NCI-H1092 (cell line): ENCODE results near the gene AMBRA1.
A peak's percentile ranks its signal among the peaks of the same experiment; 100 is the strongest.

ENCODE experiments used
- DNase-seq: peaks from one replicate; lab custom pipeline; 2025; lab: John Stamatoyannopoulos, UW

Gene AMBRA1

DNA sequence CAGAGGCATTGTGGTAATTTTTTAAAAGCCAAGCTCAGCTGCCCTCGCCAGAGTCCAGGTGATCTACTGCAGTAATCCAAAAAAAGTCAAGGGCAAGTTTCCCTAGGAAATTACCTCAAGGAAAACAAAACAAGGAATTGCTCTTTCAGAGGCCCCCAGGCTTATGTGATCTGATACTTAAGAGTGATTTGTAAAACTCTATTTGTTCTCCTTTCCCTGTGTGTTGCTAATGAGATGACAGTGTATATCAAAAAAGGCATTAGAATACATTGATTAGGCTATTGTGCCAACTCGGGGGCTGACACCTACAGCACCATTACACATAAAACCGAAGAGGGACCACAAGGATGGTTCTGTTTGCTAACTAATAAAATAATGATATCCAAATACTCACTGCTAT lies 157.7 kb downstream of the AMBRA1 start:
- DNase-seq, result peak; percentile 55

DNA sequence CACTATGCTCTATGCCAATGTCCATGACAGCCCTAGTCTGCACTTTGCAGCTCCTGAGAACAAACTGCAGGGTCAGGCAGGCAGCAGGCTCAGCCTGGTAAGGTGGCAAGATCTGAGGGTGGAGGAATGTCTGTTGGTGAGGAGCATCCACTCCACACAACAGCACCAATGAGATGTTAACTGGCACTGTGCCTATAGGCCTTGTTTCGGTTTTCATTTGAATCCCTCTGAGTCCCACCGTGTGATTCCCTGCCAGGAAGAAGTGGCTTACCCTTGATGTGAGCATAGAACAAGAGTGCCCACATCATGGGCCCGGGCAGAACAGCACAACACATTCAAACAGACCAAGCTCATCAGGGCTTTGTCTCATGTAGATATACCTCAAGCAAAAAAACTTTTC lies 158.1 kb downstream of the AMBRA1 start:
- peak; percentile 59 for DNase-seq

- no peak for DNase-seq
Measured at GRCh38 chr11:46431211-46431610, 162.6 kb downstream of the AMBRA1 start.

DNA sequence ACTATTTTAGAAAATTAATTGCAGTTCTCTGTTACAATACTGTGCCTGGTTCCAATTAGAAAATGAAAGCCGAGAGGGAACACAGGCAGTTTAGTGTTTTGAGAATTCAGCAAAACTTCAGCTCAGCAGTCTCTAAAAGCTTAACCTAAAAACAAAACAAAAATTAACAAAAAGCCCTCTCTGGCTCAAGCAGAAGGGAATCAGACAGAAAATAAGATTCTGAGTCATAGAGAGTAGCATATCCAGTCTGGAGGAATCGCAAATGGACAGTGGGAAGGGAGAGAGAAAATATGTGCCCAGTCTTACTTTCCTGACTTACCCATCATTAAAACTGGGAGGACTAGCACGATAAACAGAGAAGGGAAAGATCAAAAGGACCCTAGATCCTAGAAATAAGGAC lies 164.1 kb downstream of the AMBRA1 start:
- DNase-seq, result no peak

- DNase-seq, result no peak
Measured at GRCh38 chr11:46427364-46427763, 166.5 kb downstream of the AMBRA1 start.

GRCh38 chr11:46426233-46426991 lies 167.4 kb downstream of the AMBRA1 start:
- DNase-seq, result no peak

GRCh38 chr11:46422588-46422987 lies 171.2 kb downstream of the AMBRA1 start:
- no peak for DNase-seq

GRCh38 chr11:46421257-46421880 lies 172.5 kb downstream of the AMBRA1 start:
- no peak for DNase-seq

DNA sequence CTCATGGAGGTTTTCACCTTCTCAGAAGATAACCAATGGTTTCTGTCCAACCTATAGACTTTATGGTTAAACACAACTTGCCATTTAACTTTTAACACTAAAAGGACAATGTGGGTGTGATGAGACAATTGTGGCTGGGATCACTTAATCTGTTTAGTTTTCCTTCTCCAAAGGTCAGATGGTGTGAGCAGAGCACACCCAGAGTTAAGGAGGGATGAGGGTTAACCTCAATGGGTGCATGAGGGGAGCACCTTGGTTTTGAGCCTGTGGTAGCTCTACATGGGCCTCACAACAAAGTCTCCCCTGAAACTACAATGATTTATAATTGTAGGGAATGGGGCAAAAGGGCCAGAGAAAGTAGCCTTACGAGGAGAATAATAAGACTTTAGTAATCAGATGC lies 173.3 kb downstream of the AMBRA1 start:
- DNase-seq, result no peak

- DNase-seq, result no peak
Measured at GRCh38 chr11:46418751-46419150, 175.1 kb downstream of the AMBRA1 start.

GRCh38 chr11:46417711-46418110 lies 176.1 kb downstream of the AMBRA1 start:
- no peak for DNase-seq

DNA sequence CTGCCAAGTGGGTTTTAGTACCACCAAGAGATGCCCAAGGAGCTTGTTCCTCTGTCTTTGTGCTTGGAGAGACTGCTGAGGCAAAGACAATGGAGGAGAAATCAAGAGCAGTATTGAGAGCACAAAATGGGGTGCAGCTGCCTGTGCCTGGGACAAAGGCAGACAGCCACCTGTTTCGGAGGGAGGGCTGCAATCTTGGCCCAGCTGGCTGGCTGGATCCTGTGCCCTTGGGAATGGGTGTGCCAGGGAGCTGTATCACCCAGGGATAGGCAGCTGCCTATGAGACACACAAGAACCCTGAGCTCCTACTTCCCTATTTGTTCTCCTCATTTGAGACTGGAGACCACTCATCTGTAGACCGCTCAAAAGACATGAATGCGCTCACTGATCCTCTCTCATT lies 178.9 kb downstream of the AMBRA1 start:
- peak; percentile 89 for DNase-seq

GRCh38 chr11:46414466-46414796 lies 179.4 kb downstream of the AMBRA1 start:
- peak; percentile 97 for DNase-seq

DNA sequence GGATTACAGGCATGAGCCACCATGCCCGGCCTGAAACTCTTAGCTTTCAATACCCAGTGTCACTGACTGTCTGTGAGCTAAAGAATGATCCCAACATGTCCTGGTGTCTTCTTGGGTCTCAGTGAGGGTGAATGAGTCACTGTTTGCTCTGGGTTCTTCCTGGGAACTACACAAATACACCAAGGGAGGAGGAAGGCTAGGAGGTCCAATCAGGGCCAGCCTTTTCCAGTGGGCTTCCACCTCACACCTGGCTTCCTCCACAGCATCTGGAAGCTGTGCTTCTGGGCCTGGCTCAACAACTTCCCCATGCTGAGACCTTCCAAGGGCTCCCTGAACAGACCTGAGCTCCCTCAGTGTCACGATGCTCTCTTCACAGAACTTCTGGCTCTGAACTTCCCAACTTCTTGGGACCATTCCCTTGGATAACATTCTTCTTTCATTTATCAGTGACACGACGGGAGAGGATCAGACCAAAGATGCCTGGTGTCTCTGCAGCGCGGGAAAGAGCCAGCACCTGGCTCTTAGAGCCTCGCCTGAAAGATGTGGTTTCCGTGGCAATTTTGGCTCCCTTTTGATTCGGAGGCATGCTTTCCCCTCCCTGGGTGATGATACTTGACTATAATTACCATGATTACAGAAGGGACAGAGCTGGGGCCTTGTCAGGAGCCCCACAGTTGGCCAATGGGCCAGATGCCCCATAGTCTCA lies 179.9 kb downstream of the AMBRA1 start:
- peak; percentile 65 for DNase-seq

GRCh38 chr11:46410021-46410420 lies 183.8 kb downstream of the AMBRA1 start:
- DNase-seq, result peak; percentile 39

DNA sequence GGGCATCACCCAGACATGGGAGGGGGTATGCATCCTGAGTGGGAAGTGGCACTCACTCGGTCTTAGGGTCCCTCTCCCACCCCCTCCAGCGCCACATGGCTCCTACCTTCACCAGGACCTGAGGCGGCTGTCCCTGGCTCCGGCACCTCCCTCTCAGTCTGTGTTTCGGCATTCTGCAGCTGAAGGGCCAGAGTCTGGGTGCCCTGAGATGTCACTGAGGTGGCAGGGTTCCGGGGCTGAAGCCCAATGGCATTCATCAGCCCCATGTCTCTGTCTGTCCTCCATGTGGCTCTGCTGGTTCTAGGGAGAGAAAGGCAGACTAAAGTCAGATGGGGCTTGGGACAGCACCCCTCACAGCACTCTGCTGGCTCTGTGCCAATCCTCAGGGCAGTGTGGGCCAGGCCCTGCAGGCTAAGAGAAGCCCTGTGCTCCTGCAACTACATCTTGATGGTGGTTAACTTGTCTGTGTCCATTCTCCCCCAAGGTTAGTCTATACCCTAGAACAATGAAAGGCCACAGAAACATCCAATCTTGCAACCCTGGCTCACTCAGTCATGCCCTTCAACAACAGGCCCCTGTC lies 185.3 kb downstream of the AMBRA1 start:
- no peak for DNase-seq

- DNase-seq, result no peak
Measured at GRCh38 chr11:46407635-46408034, 186.2 kb downstream of the AMBRA1 start.

- DNase-seq, result no peak
Measured at GRCh38 chr11:46404476-46405017, 189.3 kb downstream of the AMBRA1 start.

DNA sequence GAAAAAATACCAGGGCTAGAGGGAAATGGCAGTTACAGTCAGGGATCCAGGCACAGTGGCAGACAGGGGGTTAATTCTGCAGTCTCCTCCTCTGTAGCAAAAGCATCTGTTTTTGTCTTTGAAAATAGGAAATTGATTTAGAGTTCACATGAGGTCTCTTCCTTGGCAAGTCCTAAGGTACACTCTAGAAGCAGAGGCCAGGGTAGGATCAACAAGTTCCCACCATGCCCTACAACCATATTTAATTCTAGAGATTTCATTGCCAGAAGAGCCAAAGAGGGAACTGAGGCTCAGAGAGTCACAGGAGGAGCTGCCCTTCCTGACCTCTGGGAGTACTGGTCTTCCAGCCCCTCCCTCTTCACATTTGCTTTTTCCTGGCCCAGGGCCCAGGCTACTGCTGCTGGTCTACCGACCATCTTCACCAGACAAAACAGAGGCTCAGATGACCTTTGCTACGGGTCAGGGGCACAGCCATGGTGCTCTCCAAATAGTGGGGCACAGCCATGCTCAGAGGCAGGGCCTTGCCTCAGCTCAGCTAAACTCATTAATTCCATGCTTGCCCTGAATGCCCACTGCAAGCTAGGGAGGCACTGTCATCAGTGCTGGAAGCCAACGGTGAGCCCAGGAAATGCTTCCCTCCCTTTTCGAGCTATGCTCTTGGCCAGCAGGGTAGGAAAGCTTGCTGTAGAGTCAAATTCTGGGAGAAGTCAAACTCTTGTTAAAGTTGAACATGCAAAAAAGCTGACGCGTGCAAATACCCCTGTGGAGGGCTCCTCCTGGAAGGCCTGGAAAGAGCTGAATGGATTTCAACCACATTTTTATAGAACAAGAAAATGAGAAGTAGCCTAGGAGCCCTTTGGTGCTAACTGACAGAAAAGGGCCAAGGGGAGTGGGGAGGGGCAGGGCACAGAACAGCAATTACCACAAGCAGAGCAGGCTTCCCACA lies 190.6 kb downstream of the AMBRA1 start:
- no peak for DNase-seq

- no peak for DNase-seq
Measured at GRCh38 chr11:46397526-46397925, 196.3 kb downstream of the AMBRA1 start.

- DNase-seq, result no peak
Measured at GRCh38 chr11:46393759-46394158, 200.1 kb downstream of the AMBRA1 start.

DNA sequence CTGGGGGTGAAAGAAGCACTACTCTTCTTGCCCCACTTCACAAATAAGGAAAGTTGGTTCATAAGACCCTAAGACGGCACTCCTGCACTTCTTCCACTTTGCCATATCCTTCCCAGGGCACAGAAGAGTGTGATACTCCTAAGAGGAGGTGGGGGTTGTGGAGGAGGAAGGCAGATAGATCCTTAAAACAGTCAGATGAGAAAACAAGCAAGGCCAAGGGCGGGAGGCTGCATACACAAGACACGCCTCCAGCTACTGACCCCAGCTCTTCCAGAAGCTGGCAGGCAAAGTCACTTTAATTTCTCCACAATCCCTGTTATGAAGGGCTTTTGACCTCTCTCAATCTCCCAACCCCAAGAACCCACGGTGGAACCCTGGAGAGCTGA lies 200.6 kb downstream of the AMBRA1 start:
- DNase-seq, result no peak
